ENCODE results near the gene ETV6. TPM values are rescaled to one million over a fixed set of nuclear protein-coding genes. Genes with fewer than 3 reads are reported as not detected.
A peak's percentile ranks its signal among the peaks of the same experiment; 100 is the strongest.

The ETV6 gene
- total and polyA plus RNA-seq, 2 of the 8 experiments (the other 6 are each of a cell fraction or from before 2014, with no cell fraction given), result 5.5 to 23.9 TPM

- H3K79me2 ChIP-seq (ENCODE audit: control insufficient read depth in 1 of 2, insufficient read depth in 2 of 2, low read length in 2 of 2), result peaks cover 0 to 8% of the 10 kb centered on the region in 2 experiments; a peak in 1 of 4 replicates
- TF ChIP-seq BACH1 (IDR thresholded peaks at IDR 0.05; ENCODE audit: low read length) (no peak), JUND (IDR thresholded peaks at IDR 0.05; ENCODE audit: low read length) (no peak), KDM5A (IDR thresholded peaks at IDR 0.05; ENCODE audit: low read length) (no peak), RNF2 (IDR thresholded peaks at IDR 0.05; ENCODE audit: borderline replicate concordance, low read depth, low read length, missing control alignments, poor library complexity, severe bottlenecking) (no peak), TEAD4 (IDR thresholded peaks at IDR 0.05; ENCODE audit: low read depth, low read length) (no peak), TAF7 (optimal IDR thresholded peaks at IDR 0.05; ENCODE audit: borderline replicate concordance, low read depth, low read length) (no peak), USF2 (IDR thresholded peaks at IDR 0.05; ENCODE audit: low read length) (no peak), CEBPB (IDR thresholded peaks at IDR 0.05; ENCODE audit: low read depth, low read length) (no peak), CTCF (IDR thresholded peaks at IDR 0.05; ENCODE audit: control extremely low read depth in 1 of 3, insufficient read depth in 1 of 3, low read depth in 1 of 3, low read length in 3 of 3) (no peak), SRF (IDR thresholded peaks at IDR 0.05; ENCODE audit: low read depth, low read length) (no peak)
These were observed 77.2 kb downstream of the ETV6 start for GRCh38 chr12:11726659-11727058.

More at GRCh38 chr12:11726659-11727058, 77.2 kb downstream of the ETV6 start:
- no peak overlapping the region for H4K5ac ChIP-seq (ENCODE audit: insufficient read length, low read depth, low read length)
- no peak overlapping the region for H3K14ac ChIP-seq (ENCODE audit: insufficient read length)
- no peak overlapping the region for H3K9ac ChIP-seq (replicated peaks in 1 of 4; ENCODE audit: extremely low read depth in 1 of 4, low read depth in 3 of 4, low read length in 3 of 4)
- no peaks in the 10 kb centered on the region for H3K23me2 ChIP-seq (ENCODE audit: low read depth, low read length)
- no peaks in the 10 kb centered on the region for H3K27me3 ChIP-seq (replicated peaks in 1 of 4; ENCODE audit: control insufficient read depth in 3 of 4, extremely low read depth in 1 of 4, insufficient read depth in 3 of 4, low read length in 3 of 4)
- peaks cover 0 to 8% (median 1%) of the 10 kb centered on the region in 4 experiments; a peak in 3 of 7 replicates for H3K4me1 ChIP-seq (replicated peaks in 1 of 4; ENCODE audit: control insufficient read depth in 3 of 4, insufficient read depth in 4 of 4, low read length in 3 of 4)
- H2BK12ac ChIP-seq (ENCODE audit: low read depth, low read length), result no peak overlapping the region
- CTCF ChIA-PET (ENCODE audit: partially characterized antibody), result interaction anchor here (1.2 to 4.1 kb wide), 5 partner anchors 9 to 282 kb away, joined by 5 to 25 read pairs (median 8); no protein-coding TSS in a partner anchor
- WGBS, 2 experiments (ENCODE audit: extremely low coverage in 1 of 2, insufficient coverage in 1 of 2, insufficient read length in 1 of 2, insufficient replicate concordance in 2 of 2, low coverage in 1 of 2, low lambda C conversion rate in 2 of 2, missing lambda C conversion rate in 1 of 2), result 95% methylated on average over 3 of the region's 3 CpGs; no CpG with 5 or more reads in 1 of the 2 experiments
- H3K9me3 ChIP-seq (ENCODE audit: insufficient read depth in 2 of 2, low read depth in 1 of 2, low read length in 1 of 2), result no peaks in the 10 kb centered on the region
- peaks cover 4% of the 10 kb centered on the region; the same call in 1 of the 2 replicates for H3K79me1 ChIP-seq (ENCODE audit: low read depth, low read length)
- H3K56ac ChIP-seq (replicated peaks; ENCODE audit: insufficient read length, low read depth, low read length), result no peak overlapping the region
- no peak overlapping the region for H3K18ac ChIP-seq (ENCODE audit: extremely low read depth, low read length)
- H3K4ac ChIP-seq (replicated peaks; ENCODE audit: insufficient read length, low read depth, low read length), result no peak overlapping the region
- no peak overlapping the region for H2AK5ac ChIP-seq (ENCODE audit: low read depth, low read length)
- no peak overlapping the region for H4K91ac ChIP-seq (replicated peaks; ENCODE audit: insufficient read length, low read length)
- no peak overlapping the region for H2BK20ac ChIP-seq (ENCODE audit: low read length)
- no peak overlapping the region for H3K4me2 ChIP-seq (ENCODE audit: insufficient read depth in 1 of 2, low read depth in 2 of 2, low read length in 2 of 2)
- H2BK15ac ChIP-seq (ENCODE audit: low read length), result no peak overlapping the region
- H2AFZ ChIP-seq (ENCODE audit: low read length), result no peak overlapping the region
- peaks cover 0 to 2% of the 10 kb centered on the region in 2 experiments for H4K20me1 ChIP-seq (replicated peaks in 1 of 2; ENCODE audit: control insufficient read depth in 1 of 2, insufficient read depth in 2 of 2, low read length in 2 of 2)
- DNase-seq (ENCODE audit: low read depth in 1 of 2, low spot score in 2 of 2), result no peak
- no peak overlapping the region for H2BK120ac ChIP-seq (replicated peaks; ENCODE audit: low read depth, low read length)
- H2BK5ac ChIP-seq (ENCODE audit: low read depth, low read length), result no peak overlapping the region; the same call in 1 of the 2 replicates
- H3K23ac ChIP-seq (ENCODE audit: insufficient read length), result no peak overlapping the region
- H3K4me3 ChIP-seq (ENCODE audit: extremely low read depth in 1 of 4, insufficient read depth in 2 of 4, low read depth in 3 of 4, low read length in 4 of 4), result no peak overlapping the region
- no peaks in the 10 kb centered on the region for H3K36me3 ChIP-seq (ENCODE audit: control insufficient read depth in 2 of 4, insufficient read depth in 4 of 4, low read length in 3 of 4)
- H3K27ac ChIP-seq (ENCODE audit: low read depth, low read length), result no peak overlapping the region
- POLR2A ChIA-PET (ENCODE audit: partially characterized antibody), result interaction anchor here (1.3 to 2.4 kb wide), 2 partner anchors 13 to 18 kb away, joined by 3 to 7 read pairs; no protein-coding TSS in a partner anchor
- no peak for FAIRE-seq
- 0 out of 2 replicates have a peak overlapping the region, but pooled peaks have one; percentile 25 for H4K8ac ChIP-seq (ENCODE audit: extremely low read depth, insufficient read depth, low read length)

All from H1 (cell line).